SU-DHL-6 (cell line): ENCODE results near the gene CCNL1.

Experiments used
- H2AFZ ChIP-seq: fragments of 200-600 bp; sonication (generic); 2 replicates; pipeline ENCODE4 v1.6.1; 2014; ENCODE audit warnings: low read depth, mild to moderate bottlenecking, moderate library complexity, mixed read lengths, antibody characterized with exemption, low read length; ENCODE audit not compliant: severe bottlenecking
- H3F3A ChIP-seq: fragments of 200-600 bp; shearing (Covaris generic); 2 replicates; pipeline ENCODE4 v1.6.0; 2016; ENCODE audit warnings: antibody characterized with exemption, mild to moderate bottlenecking; ENCODE audit not compliant: insufficient read depth
- H3K27ac ChIP-seq: fragments of 200-600 bp; sonication (generic); 2 replicates; pipeline ENCODE4 v1.5.1; 2016; ENCODE audit warnings: low read depth, mild to moderate bottlenecking, low read length, moderate library complexity, mixed read lengths
- H3K27me3 ChIP-seq: fragments of 200-600 bp; sonication (generic), shearing (Covaris generic); 2 replicates; pipeline ENCODE4 v1.6.0; 2014; ENCODE audit warnings: mild to moderate bottlenecking, low read length
- H3K36me3 ChIP-seq: fragments of 200-600 bp; sonication (generic); 2 replicates; pipeline ENCODE4 v1.6.1; 2014; ENCODE audit warnings: mild to moderate bottlenecking, low read length, mixed read lengths
- H3K4me2 ChIP-seq: fragments of 300-600, 200-600 bp; shearing (Covaris generic), sonication (generic); 2 replicates; pipeline ENCODE4 v1.6.0; 2014; ENCODE audit warnings: low read length, low read depth, mild to moderate bottlenecking; ENCODE audit not compliant: poor library complexity, severe bottlenecking
- H3K4me3 ChIP-seq: fragments of 200-600 bp; sonication (generic); 2 replicates; pipeline ENCODE4 v1.5.1; 2014; ENCODE audit warnings: antibody characterized with exemption, low read length, mild to moderate bottlenecking, mixed read lengths; ENCODE audit not compliant: insufficient read depth, poor library complexity, severe bottlenecking
- H3K79me2 ChIP-seq: fragments of 200-600 bp; sonication (generic); 2 replicates; pipeline ENCODE4 v1.6.1; 2014; ENCODE audit warnings: mild to moderate bottlenecking, low read length, moderate library complexity; ENCODE audit not compliant: insufficient read depth
- H3K9ac ChIP-seq: fragments of 200-600 bp; sonication (generic); 2 replicates; pipeline ENCODE4 v1.7.0; 2014; ENCODE audit warnings: mild to moderate bottlenecking, low read length
- H3K9me2 ChIP-seq: fragments of 200-600 bp; sonication (generic); replicated peaks from 2 replicates; pipeline ENCODE4 v1.6.1; 2014; ENCODE audit warnings: low read length; ENCODE audit not compliant: insufficient read depth
- H3K9me3 ChIP-seq: fragments of 200-600 bp; sonication (generic); 2 replicates; pipeline ENCODE4 v1.6.1; 2014; ENCODE audit warnings: low read length, mixed read lengths; ENCODE audit not compliant: insufficient read depth
- H4K20me1 ChIP-seq: fragments of 200-600 bp; sonication (generic); 2 replicates; pipeline ENCODE4 v1.6.1; 2014; ENCODE audit warnings: low read depth, mild to moderate bottlenecking, antibody characterized with exemption, low read length, moderate library complexity, mixed read lengths
- CTCF ChIP-seq: fragments of 200-600 bp; sonication (generic); IDR thresholded peaks from one replicate; pipeline ENCODE4 v1.5.1; 2017; ENCODE audit warnings: antibody characterized with exemption, mild to moderate bottlenecking, low read length, moderate library complexity; ENCODE audit not compliant: insufficient read depth, poor library complexity, severe bottlenecking
- EZH2phosphoT487 ChIP-seq: fragments of 200-600 bp; sonication (generic), shearing (Covaris generic); conservative IDR thresholded peaks from 2 replicates; pipeline ENCODE4 v1.6.1; 2018; ENCODE audit warnings: mild to moderate bottlenecking, antibody characterized with exemption, low read length, moderate library complexity, mixed read lengths

Gene CCNL1

DNA sequence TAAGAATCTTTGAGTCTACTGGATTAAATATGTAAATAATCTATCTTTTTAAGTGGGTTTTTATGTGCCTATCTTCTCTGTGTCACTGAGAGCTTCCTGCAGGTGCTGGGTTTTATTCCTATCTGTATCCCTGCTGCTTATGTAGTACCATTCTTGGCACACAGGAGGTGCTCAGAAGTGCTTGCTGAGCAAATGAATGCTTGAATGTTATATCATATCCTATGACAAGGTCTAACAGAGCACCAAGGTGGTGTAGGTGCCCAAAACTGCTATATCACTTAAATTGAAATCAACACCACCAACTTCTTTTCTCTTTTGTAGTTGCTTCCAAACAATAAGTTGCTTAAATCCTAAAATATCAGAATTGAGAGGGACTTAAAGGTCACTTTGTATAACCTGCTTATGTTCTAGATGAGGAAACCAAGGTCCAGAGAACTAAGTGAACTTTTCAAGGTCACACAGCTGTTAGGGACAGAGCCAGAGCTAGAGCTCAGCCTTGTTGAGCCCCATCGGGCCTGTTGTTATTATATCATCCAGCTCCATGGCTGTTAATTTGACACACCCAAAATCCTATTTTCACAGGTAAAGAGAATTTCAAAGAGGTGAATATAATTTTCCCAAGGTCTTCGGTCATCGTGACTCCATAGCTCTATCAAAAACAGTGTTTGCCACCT is 46.0 kb downstream of the CCNL1 start:
- H3K27ac ChIP-seq, result no peak overlapping the region
- TF ChIP-seq CTCF, result no peak
- TF ChIP-seq EZH2phosphoT487, result no peak
- no peaks in the 10 kb centered on the region for H4K20me1 ChIP-seq
- H3K9ac ChIP-seq, result no peak overlapping the region
- H3K27me3 ChIP-seq, result no peaks in the 10 kb centered on the region
- no peak overlapping the region for H3K4me3 ChIP-seq
- no peak overlapping the region for H3K4me2 ChIP-seq
- no peaks in the 10 kb centered on the region for H3F3A ChIP-seq
- H3K79me2 ChIP-seq, result no peaks in the 10 kb centered on the region
- no peaks in the 10 kb centered on the region for H3K9me2 ChIP-seq
- no peak overlapping the region for H2AFZ ChIP-seq
- H3K36me3 ChIP-seq, result no peaks in the 10 kb centered on the region
- H3K9me3 ChIP-seq, result no peaks in the 10 kb centered on the region

- Histone ChIP-seq H3F3A (no peaks in the 10 kb centered on the region), H3K79me2 (no peaks in the 10 kb centered on the region), H3K9me3 (no peaks in the 10 kb centered on the region), H3K4me2 (no peak overlapping the region), H3K9me2 (no peaks in the 10 kb centered on the region), H2AFZ (no peak overlapping the region), H4K20me1 (no peaks in the 10 kb centered on the region), H3K27ac (no peak overlapping the region), H3K36me3 (no peaks in the 10 kb centered on the region), H3K4me3 (no peak overlapping the region), H3K9ac (no peak overlapping the region), H3K27me3 (no peaks in the 10 kb centered on the region)
- no peak for TF ChIP-seq CTCF
- TF ChIP-seq EZH2phosphoT487, result no peak
Measured at GRCh38 chr3:157112536-157112935, 47.4 kb downstream of the CCNL1 start.

DNA sequence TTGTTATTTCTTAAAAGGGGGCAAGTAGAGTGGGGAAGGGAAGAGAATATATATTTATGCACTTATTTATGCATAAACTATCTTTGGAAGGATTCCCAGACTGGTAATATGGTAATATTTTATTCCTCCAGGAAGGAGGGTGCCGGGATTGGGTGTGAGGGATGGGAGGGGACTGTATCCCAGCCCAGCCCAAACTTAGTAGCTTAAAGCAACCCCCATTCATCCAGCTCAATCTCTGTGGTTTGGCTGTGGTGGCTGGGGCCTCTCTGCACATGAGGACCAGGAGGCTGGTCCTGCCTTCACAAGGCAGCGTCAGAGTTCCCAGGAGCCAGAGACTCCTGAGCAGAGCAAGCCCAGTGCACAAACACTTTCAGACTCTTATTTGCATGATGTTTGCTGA is 48.4 kb downstream of the CCNL1 start:
- no peaks in the 10 kb centered on the region for H3K9me3 ChIP-seq
- no peaks in the 10 kb centered on the region for H3K27me3 ChIP-seq
- no peak overlapping the region for H3K4me2 ChIP-seq

More for the DNA sequence above, 48.4 kb downstream of the CCNL1 start:
- Histone ChIP-seq H3K36me3 (no peaks in the 10 kb centered on the region), H4K20me1 (no peaks in the 10 kb centered on the region), H3F3A (no peaks in the 10 kb centered on the region), H3K4me3 (no peak overlapping the region), H2AFZ (no peak overlapping the region), H3K9ac (no peak overlapping the region), H3K27ac (no peak overlapping the region), H3K9me2 (no peaks in the 10 kb centered on the region), H3K79me2 (no peaks in the 10 kb centered on the region)
- TF ChIP-seq EZH2phosphoT487 (no peak), CTCF (no peak)
